NK-92 (cell line): Measurements from ENCODE around the gene EHMT1.
"Not testable (repeated sequence)": the region's sequence is repeated elsewhere in the genome, so short reads cannot be mapped to it uniquely, and the experiment has no call there.

ENCODE experiments used
- DNase-seq: peaks from one replicate; lab custom pipeline; 2025; ENCODE audit not compliant: unreplicated experiment; lab: John Stamatoyannopoulos, UW

Gene EHMT1

DNA sequence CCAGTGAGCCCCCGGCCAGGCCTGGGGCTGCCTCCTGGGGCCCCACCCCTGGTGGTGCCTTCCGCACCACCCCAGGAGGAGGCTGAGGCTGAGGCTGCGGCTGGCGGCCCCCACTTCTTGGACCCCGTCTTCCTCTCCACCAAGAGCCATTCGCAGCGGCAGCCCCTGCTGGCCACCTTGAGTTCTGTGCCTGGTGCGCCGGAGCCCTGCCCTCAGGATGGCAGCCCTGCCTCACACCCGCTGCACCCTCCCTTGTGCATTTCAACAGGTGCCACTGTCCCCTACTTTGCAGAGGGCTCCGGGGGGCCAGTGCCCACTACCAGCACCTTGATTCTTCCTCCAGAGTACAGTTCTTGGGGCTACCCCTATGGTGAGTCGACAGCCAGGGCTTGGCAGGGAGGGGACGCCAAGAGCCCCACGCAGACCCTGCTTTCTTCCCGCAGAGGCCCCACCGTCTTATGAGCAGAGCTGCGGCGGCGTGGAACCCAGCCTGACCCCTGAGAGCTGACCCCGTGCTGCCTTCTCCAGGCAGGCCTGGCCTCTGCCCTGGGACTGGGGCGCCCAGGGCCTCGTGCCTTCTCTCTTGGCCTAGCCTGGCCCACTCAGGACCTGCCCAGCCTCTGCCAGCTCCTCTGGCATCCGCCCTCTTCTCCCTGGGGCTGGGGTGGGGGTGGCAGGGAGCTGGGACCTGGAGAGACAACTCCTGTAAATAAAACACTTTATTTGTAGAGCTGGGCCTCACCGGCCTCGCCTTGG lies 4.0 kb upstream of the EHMT1 start:
- DNase-seq: no peak

DNA sequence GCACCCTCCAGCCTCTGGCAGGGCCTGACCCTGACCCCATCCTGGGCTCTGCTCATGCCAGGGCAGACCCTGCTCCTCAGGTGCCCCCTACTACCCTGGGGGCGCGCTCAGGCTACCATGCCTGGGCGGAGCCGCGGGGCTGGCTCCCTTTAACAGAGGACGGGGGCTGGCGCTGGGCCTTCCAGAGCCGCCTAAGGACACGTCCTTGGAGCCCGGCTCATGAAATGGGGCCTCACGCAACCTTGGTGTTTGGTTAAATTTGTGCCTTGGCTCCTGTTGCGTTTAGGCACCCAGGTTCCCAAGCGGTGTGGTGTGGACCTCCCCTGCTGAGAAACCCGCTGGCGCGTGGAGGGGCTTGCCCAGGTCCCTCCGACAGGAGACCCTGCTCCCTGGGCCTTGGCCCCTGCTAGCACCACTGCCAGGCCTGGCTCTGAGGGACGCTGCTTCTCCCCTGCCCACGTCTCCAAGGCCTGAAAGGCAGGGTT lies 3.4 kb upstream of the EHMT1 start:
- no peak for DNase-seq

DNA sequence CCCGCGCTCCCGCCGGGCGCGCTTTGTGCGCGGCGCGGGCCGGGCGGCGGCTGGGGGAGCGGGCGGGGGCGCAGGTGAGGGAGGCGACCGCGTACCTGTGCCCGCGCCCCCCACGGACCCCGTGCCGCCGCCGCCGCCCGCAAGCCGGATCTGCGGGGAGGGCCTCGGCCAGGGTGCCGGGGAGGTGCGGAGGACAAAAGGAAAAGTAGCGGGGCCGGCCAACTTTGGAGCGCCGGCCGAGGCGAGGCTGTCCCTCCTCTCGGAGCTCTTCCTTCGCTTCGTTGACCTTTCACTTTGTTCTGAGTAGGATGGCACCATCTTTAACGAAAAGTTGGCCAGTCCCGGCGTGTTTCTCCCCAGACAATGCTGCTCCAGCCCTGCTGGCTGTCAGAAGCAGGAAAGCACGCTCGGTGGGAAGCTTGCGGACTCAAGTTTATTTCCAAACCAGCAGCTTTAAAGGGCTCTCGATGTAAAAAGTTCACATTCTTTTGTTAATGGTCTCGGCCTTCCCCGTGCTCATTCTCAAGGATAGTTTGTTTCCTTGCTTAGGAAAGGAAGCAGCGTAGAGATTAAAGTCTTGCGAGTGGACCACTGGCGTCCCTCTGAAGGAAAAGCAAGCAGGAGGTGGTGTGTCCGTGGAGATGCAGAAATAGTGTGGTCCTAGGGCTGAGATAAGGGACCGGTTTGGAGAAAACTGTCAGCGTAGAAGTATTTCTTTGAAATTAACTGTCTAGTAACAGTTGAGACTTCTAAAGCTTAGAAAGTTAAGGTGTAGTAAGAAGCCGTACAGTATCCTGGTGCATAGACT lies 639 bp downstream of the EHMT1 start:
- DNase-seq: no peak

GRCh38 chr9:137620048-137620405 lies 1.2 kb downstream of the EHMT1 start:
- no peak for DNase-seq

DNA sequence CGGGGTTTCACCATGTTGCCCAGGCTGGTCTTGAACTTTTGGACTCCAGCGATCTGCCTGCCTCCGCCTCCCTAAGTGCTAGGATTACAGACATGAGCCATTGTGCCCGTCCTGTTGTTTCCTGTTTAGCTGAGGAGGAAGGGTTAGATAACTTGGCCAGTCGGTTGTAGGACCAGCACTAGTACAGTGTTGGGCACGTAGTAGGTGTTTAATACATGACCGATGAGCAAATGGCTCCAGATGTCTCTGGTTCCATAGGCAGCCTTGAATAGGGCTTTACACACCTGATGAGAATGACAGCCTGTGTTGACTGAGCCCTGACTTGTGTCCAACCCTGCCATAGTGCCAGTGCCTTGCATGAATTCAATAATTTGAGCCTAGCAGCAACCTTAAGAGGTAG lies 1.8 kb downstream of the EHMT1 start:
- DNase-seq: no peak

DNA sequence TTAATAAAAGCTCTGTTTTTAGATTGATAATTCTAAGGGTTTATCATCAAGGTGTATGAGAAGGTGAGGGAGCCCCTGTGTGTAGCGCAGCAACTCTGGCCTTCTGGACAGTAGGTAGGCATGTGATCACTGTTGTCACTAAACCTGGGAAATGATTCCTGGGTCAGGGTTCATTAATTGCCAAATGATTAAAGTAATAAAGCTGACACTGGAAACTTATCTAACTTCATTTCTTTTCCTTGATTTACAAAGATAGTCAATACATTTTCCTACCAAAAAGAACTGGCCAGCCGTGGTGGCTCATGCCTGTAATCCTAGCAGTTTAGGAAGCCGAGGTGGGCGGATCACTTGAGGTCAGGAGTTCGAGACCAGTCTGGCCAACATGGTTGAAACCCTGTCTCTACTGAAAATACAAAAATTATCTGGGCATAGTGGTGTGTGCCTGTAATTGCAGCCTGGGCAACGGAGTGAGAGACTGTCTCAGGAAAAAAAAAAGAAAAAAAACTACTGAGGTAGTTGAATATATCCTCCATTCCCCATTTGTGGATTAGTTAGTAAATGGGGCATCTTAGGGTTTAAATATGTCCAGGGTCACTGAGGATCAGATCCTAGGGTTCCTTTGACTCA lies 2.4 kb downstream of the EHMT1 start:
- no peak for DNase-seq

DNA sequence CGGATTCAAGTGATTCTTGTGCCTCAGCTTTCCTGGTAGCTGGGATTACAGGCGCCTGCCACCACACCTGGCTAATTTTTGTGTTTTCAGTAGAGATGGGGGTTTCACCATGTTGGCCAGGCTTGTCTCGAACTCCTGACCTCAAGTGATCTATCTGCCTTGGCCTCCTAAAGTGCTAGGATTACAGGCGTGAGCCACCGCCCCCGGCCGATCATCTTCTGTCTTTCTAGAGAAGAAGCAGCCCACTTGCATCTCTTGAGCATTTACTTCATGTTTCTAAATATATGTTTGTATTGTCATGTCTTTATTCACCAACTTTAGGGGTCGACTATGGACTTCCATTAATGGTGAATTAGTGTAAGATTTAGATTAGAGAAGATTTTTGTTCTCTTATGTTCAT lies 3.4 kb downstream of the EHMT1 start:
- DNase-seq: not testable (repeated sequence)

DNA sequence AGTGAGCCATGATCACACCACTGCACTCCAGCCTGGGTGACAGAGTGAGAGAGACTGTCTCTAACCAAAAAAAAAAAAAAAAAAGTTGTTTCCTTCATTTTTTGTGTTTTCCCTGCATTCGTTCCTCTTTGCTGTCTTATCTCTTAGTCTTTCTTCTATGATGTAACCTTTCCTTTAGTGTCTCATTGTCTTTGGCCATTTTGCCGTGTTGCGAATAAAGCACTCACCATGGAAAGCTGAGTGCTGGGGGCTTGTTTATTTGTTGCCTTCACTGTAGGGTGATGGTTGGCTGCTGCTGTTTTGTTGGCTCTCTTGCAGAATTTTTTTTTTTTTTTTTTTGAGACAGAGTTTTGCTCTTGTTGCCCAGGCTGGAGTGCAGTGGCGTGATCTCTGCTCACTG lies 7.7 kb downstream of the EHMT1 start:
- no peak for DNase-seq

DNA sequence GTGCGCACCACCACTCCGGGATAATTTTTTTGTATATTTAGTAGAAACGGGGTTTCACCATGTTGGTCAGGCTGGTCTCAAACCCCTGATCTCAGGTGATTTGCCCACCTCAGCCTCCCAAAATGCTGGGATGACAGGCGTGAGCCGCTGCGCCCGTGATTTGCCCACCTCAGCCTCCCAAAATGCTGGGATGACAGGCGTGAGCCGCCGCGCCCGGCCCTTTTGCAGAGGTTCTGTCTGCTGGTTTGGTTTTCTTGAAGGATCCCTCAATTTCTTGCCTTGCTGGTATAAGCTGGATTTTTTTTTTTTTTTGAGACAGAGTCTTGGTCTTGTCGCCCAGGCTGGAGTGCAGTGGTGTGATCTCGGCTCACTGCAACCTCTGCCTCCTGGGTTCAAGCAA lies 8.6 kb downstream of the EHMT1 start:
- DNase-seq: not testable (repeated sequence)

GRCh38 chr9:137630126-137630525 lies 11.3 kb downstream of the EHMT1 start:
- no peak for DNase-seq

GRCh38 chr9:137630679-137631078 lies 11.9 kb downstream of the EHMT1 start:
- DNase-seq: no peak

DNA sequence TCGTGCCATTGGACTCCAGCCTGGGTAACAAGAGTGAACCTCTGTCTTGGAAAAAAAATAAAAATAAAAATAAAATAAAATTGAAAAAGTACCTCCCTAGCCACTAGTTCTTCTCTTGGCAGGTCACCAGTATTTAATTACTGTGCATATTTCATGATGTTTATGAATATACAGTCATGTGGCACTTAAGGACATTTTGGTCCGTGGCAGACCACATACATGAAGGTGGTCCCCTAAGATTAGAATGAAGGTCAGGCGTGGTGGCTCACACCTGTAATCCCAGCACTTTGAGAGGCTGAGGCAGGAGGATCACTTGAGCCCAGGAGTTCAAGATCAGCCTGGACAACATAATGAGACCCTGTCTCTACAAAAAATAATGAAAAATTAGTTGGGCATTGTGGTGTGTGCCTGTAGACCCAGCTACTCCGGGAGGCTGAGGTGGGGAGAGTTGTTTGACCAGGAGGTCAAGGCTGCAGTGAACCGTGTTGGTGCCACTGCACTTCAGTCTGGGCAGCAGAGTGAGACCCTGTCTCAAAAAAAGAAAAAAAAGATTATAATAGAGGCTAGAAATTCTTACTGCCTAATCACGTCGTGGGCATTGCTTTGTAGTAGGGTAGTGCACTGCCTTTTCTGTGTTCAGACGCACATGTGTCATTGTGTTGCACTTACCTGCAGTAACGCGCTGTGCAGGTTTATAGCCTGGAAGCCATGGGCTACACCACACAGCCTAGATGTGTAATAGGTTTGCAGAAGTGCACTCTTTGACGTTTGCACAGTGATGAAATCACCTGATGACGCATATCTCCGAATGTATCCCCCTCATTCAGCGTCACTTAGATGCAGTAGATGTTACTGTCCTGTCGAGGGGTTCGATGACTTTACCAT lies 12.8 kb downstream of the EHMT1 start:
- no peak for DNase-seq

DNA sequence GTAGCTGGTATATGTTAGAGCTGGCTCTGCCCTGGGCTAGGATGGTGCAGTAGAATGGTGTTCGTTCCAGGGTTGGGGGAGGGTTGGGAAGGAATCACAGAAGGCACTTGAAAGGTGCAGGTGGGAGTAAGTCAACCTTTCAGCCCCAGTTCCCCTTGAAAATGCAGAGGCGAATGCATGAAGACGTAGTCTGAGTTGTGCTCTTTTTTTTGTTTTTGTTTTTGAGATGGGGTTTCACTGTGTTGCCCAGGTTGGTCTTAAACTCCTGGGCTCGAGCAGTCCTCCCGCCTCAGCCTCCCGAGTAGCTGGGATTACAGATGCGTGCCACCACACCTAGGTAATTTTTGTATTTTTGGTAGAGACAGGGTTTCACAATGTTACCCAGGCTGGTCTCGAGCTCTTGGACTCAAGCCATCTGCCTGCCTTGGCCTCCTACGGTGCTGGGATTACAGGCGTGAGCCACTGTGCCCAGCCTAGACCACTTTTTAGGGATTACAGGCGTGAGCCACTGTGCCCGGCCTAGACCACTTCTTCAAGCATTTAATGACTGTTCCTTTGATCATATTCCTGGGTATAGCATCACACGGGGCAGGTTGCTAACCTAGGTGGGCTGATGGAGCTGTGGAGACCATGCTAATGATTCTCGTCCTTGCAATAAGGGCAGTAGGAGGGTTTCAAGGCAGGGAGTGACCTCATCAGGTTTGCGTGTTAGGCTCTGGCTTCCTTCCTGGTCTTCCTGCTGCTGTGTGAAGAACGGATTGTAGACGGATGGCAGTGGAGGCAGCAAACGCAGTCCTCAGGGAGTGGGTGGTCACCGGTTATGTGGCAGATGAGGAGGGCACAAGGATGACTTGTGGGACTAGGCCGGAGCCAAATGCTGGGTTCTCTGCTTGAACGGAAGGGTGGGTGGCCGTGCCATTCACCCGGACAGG lies 13.7 kb downstream of the EHMT1 start:
- DNase-seq: no peak

GRCh38 chr9:137634016-137634415 lies 15.2 kb downstream of the EHMT1 start:
- no peak for DNase-seq

DNA sequence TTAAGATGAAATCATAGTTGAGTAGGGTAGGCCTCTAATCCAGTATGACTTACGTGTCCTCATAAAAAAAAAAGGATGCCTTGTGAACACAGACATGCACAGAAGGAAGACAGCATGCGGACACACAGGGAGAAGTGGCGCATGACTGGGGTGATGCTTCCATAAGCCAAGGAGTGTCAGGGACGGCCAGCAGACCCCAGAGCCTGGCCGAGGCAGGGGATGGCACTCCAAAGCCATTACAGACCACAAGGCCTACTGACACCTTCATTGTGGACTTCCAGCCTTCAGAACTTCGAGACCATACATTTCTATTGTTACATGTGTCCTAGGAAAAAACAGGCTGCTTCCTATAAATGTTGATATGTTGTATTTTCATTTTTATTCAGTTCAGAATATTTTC lies 19.9 kb downstream of the EHMT1 start:
- no peak for DNase-seq

DNA sequence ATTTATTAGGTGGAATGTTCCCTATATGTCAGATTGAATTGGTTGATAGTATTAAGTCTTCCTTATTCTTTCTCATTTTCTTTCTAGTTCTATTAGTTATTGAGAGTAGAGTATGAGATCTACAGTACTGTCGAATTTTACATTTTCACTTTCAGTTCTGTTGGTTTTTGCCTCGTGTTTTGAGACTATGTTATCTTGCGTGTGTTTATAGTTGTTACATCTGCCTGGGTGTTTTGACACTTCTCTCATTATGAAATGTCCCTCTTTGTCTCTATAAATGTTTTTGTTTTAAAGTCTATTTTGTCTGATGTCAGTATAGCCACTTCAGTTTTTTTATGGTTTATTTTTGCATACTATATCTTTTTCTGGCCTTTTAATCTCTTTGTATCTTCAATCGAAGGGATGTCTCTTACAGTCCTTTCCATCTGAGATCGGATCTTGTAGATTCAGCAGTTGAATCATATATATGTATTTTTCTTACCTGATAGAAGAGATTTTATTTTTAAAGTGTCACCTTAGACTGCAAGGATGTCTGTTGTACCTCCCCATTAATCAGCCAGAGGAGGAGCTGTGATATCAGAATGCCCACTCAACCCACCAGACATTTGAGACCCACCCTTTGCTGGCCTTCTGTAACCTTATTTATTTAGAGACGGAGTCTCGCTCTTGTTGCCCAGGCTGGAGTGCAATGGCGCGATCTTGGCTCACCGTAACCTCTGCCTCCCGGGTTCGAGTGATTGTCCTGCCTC lies 20.7 kb downstream of the EHMT1 start:
- DNase-seq: no peak

DNA sequence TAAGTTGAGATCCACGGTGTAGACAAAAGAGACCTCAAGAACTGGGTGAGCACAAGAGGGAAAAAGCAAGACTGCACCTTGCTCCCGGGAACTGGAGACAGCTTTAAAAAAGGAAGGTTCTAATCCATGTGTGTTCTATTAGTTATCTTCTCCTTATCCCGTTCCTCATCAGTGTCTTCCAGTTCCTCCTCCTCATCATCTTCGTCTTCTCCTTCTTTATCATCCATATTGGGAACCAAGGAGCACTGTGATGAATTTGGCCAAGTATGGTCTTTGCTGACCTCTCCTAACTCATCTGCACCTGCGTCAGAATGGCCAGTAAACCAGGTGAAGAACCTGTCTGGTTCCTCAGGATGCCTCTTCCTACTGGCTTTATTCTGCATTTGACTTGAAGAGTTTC lies 22.1 kb downstream of the EHMT1 start:
- DNase-seq: no peak

DNA sequence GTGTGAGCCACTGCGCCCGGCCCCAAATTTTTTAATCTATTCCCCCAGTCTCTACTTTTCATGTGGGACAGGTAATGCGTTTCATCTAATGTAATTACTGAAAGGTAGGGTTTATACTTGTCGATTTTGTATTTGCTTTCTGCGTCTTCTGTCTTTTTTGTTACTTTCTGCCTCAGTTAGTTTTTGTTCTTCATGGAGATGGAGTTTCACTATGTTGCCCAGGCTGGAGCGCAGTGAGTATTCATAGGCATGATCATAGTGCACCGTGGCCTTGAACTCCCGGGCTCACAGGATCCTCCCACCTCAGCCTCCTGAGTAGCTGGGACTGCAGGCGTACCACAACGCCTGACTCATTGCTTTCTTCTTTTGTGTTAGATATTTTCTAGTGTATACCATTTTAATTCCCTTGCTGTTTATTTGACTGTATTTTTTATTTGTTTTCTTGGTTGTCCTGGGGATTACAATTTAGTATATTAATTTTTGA lies 23.4 kb downstream of the EHMT1 start:
- no peak for DNase-seq

- DNase-seq: no peak
These were observed 24.1 kb downstream of the EHMT1 start for GRCh38 chr9:137642892-137643291.
